Measurements from ENCODE around the gene VEPH1.

VEPH1 gene

GRCh38 chr3:157423337-157423736 lies 79.9 kb downstream of the VEPH1 start:
- DNase-seq (ENCODE audit: insufficient read length, low spot score) (no peak), FAIRE-seq (no peak)
- TF ChIP-seq TAF1 (IDR thresholded peaks at IDR 0.05; ENCODE audit: low read depth, low read length), result no peak
- no peak for TF ChIP-seq SPI1 (IDR thresholded peaks at IDR 0.05; ENCODE audit: low read depth, low read length)
- TF ChIP-seq PAX5 (IDR thresholded peaks at IDR 0.05; ENCODE audit: insufficient read depth, low read length, severe bottlenecking), result no peak

GRCh38 chr3:157420606-157421130 lies 82.5 kb downstream of the VEPH1 start:
- TF ChIP-seq POU2F2 (IDR thresholded peaks at IDR 0.05; ENCODE audit: low read depth, low read length), result no peak
- TF ChIP-seq PAX5 (IDR thresholded peaks at IDR 0.05; ENCODE audit: insufficient read depth, low read length, severe bottlenecking), result no peak
- TF ChIP-seq SPI1 (IDR thresholded peaks at IDR 0.05; ENCODE audit: low read depth, low read length), result no peak
- no peak for TF ChIP-seq TAF1 (IDR thresholded peaks at IDR 0.05; ENCODE audit: low read depth, low read length)
- TF ChIP-seq POLR2AphosphoS5 (IDR thresholded peaks at IDR 0.05; ENCODE audit: low read depth, low read length), result no peak
- TF ChIP-seq POLR2A (IDR thresholded peaks at IDR 0.05; ENCODE audit: low read depth, low read length), result no peak
- FAIRE-seq (no peak), DNase-seq (ENCODE audit: insufficient read length, low spot score) (no peak)

- DNase-seq (ENCODE audit: insufficient read length, low spot score) (no peak), FAIRE-seq (no peak)
- TF ChIP-seq POU2F2 (IDR thresholded peaks at IDR 0.05; ENCODE audit: low read depth, low read length) (no peak), TAF1 (IDR thresholded peaks at IDR 0.05; ENCODE audit: low read depth, low read length) (no peak), SPI1 (IDR thresholded peaks at IDR 0.05; ENCODE audit: low read depth, low read length) (no peak), POLR2AphosphoS5 (IDR thresholded peaks at IDR 0.05; ENCODE audit: low read depth, low read length) (no peak), PAX5 (IDR thresholded peaks at IDR 0.05; ENCODE audit: insufficient read depth, low read length, severe bottlenecking) (no peak), POLR2A (IDR thresholded peaks at IDR 0.05; ENCODE audit: low read depth, low read length) (no peak)
These were observed 85.1 kb downstream of the VEPH1 start for GRCh38 chr3:157418104-157418503.

- FAIRE-seq, result no peak
- no peak for TF ChIP-seq POLR2A (IDR thresholded peaks at IDR 0.05; ENCODE audit: low read depth, low read length)
- TF ChIP-seq TAF1 (IDR thresholded peaks at IDR 0.05; ENCODE audit: low read depth, low read length), result no peak
- DNase-seq (ENCODE audit: insufficient read length, low spot score), result no peak
These were observed 86.0 kb downstream of the VEPH1 start for GRCh38 chr3:157417247-157417646.

GRCh38 chr3:157416347-157417087 lies 86.7 kb downstream of the VEPH1 start:
- TF ChIP-seq POLR2A (IDR thresholded peaks at IDR 0.05; ENCODE audit: low read depth, low read length) (no peak), PAX5 (IDR thresholded peaks at IDR 0.05; ENCODE audit: insufficient read depth, low read length, severe bottlenecking) (no peak), SPI1 (IDR thresholded peaks at IDR 0.05; ENCODE audit: low read depth, low read length) (no peak), POLR2AphosphoS5 (IDR thresholded peaks at IDR 0.05; ENCODE audit: low read depth, low read length) (no peak), POU2F2 (IDR thresholded peaks at IDR 0.05; ENCODE audit: low read depth, low read length) (no peak)
- no peak for DNase-seq (ENCODE audit: insufficient read length, low spot score)
- FAIRE-seq, result no peak

- no peak for TF ChIP-seq POLR2AphosphoS5 (IDR thresholded peaks at IDR 0.05; ENCODE audit: low read depth, low read length)
- TF ChIP-seq SPI1 (IDR thresholded peaks at IDR 0.05; ENCODE audit: low read depth, low read length), result no peak
- TF ChIP-seq POU2F2 (IDR thresholded peaks at IDR 0.05; ENCODE audit: low read depth, low read length), result no peak
- no peak for TF ChIP-seq PAX5 (IDR thresholded peaks at IDR 0.05; ENCODE audit: insufficient read depth, low read length, severe bottlenecking)
- no peak for TF ChIP-seq POLR2A (IDR thresholded peaks at IDR 0.05; ENCODE audit: low read depth, low read length)
- no peak for TF ChIP-seq TAF1 (IDR thresholded peaks at IDR 0.05; ENCODE audit: low read depth, low read length)
- FAIRE-seq (no peak), DNase-seq (ENCODE audit: insufficient read length, low spot score) (no peak)
These were observed 88.4 kb downstream of the VEPH1 start for GRCh38 chr3:157414861-157415260.

- no peak for TF ChIP-seq POLR2A (IDR thresholded peaks at IDR 0.05; ENCODE audit: low read depth, low read length)
- TF ChIP-seq POLR2AphosphoS5 (IDR thresholded peaks at IDR 0.05; ENCODE audit: low read depth, low read length), result no peak
- TF ChIP-seq POU2F2 (IDR thresholded peaks at IDR 0.05; ENCODE audit: low read depth, low read length), result no peak
- no peak for FAIRE-seq
- DNase-seq (ENCODE audit: insufficient read length, low spot score), result no peak
These were observed 90.8 kb downstream of the VEPH1 start for GRCh38 chr3:157412323-157412855.

- no peak for DNase-seq (ENCODE audit: insufficient read length, low spot score)
- TF ChIP-seq POLR2AphosphoS5 (IDR thresholded peaks at IDR 0.05; ENCODE audit: low read depth, low read length) (no peak), TAF1 (IDR thresholded peaks at IDR 0.05; ENCODE audit: low read depth, low read length) (no peak), POU2F2 (IDR thresholded peaks at IDR 0.05; ENCODE audit: low read depth, low read length) (no peak), SPI1 (IDR thresholded peaks at IDR 0.05; ENCODE audit: low read depth, low read length) (no peak), PAX5 (IDR thresholded peaks at IDR 0.05; ENCODE audit: insufficient read depth, low read length, severe bottlenecking) (no peak)
- no peak for FAIRE-seq
These were observed 92.3 kb downstream of the VEPH1 start for GRCh38 chr3:157410945-157411344.

- FAIRE-seq, result no peak
- TF ChIP-seq POU2F2 (IDR thresholded peaks at IDR 0.05; ENCODE audit: low read depth, low read length), result no peak
- DNase-seq (ENCODE audit: insufficient read length, low spot score), result no peak
These were observed 93.7 kb downstream of the VEPH1 start for GRCh38 chr3:157409516-157409915.

GRCh38 chr3:157408499-157409149 lies 94.6 kb downstream of the VEPH1 start:
- TF ChIP-seq TAF1 (IDR thresholded peaks at IDR 0.05; ENCODE audit: low read depth, low read length), result no peak
- TF ChIP-seq POLR2A (IDR thresholded peaks at IDR 0.05; ENCODE audit: low read depth, low read length), result no peak
- TF ChIP-seq PAX5 (IDR thresholded peaks at IDR 0.05; ENCODE audit: insufficient read depth, low read length, severe bottlenecking), result no peak
- TF ChIP-seq POLR2AphosphoS5 (IDR thresholded peaks at IDR 0.05; ENCODE audit: low read depth, low read length), result no peak
- TF ChIP-seq SPI1 (IDR thresholded peaks at IDR 0.05; ENCODE audit: low read depth, low read length), result no peak
- no peak for TF ChIP-seq POU2F2 (IDR thresholded peaks at IDR 0.05; ENCODE audit: low read depth, low read length)
- FAIRE-seq (no peak), DNase-seq (ENCODE audit: insufficient read length, low spot score) (no peak)
